Esophagus squamous epithelium (tissue), 4 donors: ENCODE results near the gene HS3ST3B1.

Experiments used
- POLR2A ChIP-seq, 4 donors: fragments of 450-650 bp; IDR thresholded peaks; one replicate each; pipeline ENCODE4 v1.6.1; 2017; ENCODE audit warnings: antibody characterized with exemption in 4 of 4, mild to moderate bottlenecking in 4 of 4, moderate library complexity in 3 of 4
- TF ChIP-seq, protein P1 (sequence below), 6 experiments: fragments of 450-650 bp in 4 of 6; fragments of 200-600 bp in 2 of 6; sonication (generic) in 2 of 6; IDR thresholded peaks; one replicate each; pipeline ENCODE4 v1.5.1; 2016 to 2019; ENCODE audit warnings: antibody characterized with exemption in 6 of 6, mild to moderate bottlenecking in 4 of 6, moderate library complexity in 4 of 6

DNA sequence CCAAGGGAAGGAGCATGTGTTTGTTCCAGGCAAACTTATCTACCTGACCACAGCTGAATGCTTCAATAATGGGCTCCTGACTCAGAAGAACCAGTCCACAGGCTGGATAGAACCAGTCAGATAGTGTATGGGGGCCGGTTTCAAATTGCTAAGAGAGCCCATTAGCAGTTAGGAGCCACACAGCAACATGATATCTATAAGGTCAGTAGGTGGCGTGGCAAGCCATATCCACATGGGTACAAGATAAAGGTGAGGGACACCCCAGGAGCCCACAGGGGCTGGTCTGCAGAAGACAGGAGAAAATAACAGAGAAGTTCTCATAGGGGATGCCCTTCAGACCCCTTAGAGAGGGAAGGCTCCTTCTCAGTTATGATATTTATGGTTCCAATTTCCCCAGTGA, 32.6 kb upstream of the HS3ST3B1 start:
- TF ChIP-seq POLR2A (IDR thresholded peaks at IDR 0.05), result no peak
- TF ChIP-seq, protein P1, sequence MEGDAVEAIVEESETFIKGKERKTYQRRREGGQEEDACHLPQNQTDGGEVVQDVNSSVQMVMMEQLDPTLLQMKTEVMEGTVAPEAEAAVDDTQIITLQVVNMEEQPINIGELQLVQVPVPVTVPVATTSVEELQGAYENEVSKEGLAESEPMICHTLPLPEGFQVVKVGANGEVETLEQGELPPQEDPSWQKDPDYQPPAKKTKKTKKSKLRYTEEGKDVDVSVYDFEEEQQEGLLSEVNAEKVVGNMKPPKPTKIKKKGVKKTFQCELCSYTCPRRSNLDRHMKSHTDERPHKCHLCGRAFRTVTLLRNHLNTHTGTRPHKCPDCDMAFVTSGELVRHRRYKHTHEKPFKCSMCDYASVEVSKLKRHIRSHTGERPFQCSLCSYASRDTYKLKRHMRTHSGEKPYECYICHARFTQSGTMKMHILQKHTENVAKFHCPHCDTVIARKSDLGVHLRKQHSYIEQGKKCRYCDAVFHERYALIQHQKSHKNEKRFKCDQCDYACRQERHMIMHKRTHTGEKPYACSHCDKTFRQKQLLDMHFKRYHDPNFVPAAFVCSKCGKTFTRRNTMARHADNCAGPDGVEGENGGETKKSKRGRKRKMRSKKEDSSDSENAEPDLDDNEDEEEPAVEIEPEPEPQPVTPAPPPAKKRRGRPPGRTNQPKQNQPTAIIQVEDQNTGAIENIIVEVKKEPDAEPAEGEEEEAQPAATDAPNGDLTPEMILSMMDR (IDR thresholded peaks at IDR 0.05), result no peak
